ENCODE data around the gene TPCN2. TPM values are rescaled to one million over a fixed set of nuclear protein-coding genes. Genes with fewer than 3 reads are reported as not detected.

Gene TPCN2
- total RNA-seq, 1 experiment from 2014 or later: 28.9 TPM

DNA sequence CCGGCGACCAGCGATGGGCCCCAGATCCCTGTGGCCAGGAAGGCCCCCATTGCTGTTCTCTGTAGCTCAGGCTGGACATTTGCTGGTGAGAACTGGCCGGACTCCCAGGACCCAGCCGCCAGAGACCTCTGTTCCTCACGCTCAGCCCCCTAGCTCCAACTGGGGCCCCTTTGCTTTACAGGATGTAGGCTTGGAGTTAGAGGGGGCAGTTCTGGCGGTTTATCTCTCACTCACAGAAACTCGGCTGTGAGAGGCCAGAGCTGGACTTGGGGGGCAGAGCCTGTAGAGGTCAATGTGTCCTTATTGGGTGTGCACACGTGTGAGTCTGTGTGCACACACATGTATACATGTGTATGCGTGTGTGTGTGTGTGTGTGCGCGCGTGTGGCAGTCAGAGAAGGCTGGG is 107.5 kb downstream of the TPCN2 start:
- intact Hi-C loops (cut with micrococcal nuclease; ENCODE audit: unreplicated experiment): no loop called here
- DNase-seq (ENCODE audit: low spot score): no peak
- CTCF ChIA-PET: interaction anchor here (1.2 kb wide), 1 partner anchor 24 kb away, joined by 3 read pairs; no protein-coding TSS in a partner anchor
- no peak for TF ChIP-seq CTCF (conservative IDR thresholded peaks at IDR 0.05; ENCODE audit: low read depth, low read length)
- Histone ChIP-seq H3K4me1 (ENCODE audit: insufficient read depth, low read length, poor library complexity, severe bottlenecking) (peaks cover 20% of the 10 kb centered on the region), H3K9me3 (ENCODE audit: low read depth, low read length, poor library complexity, severe bottlenecking) (no peaks in the 10 kb centered on the region), H3K27me3 (replicated peaks; ENCODE audit: insufficient read depth, low read depth, low read length, poor library complexity) (no peaks in the 10 kb centered on the region), H3K36me3 (ENCODE audit: insufficient read depth, low read length, poor library complexity, severe bottlenecking) (no peaks in the 10 kb centered on the region), H3K4me3 (ENCODE audit: low read depth, low read length, poor library complexity, severe bottlenecking) (no peak overlapping the region), H3K27ac (ENCODE audit: low read depth, low read length, poor library complexity, severe bottlenecking) (peak overlapping the region; percentile 62)
- POLR2A ChIA-PET (ENCODE audit: low non-redundant PET): no interaction called here
- BruUV-seq (replicated peaks): no TSS peak

DNA sequence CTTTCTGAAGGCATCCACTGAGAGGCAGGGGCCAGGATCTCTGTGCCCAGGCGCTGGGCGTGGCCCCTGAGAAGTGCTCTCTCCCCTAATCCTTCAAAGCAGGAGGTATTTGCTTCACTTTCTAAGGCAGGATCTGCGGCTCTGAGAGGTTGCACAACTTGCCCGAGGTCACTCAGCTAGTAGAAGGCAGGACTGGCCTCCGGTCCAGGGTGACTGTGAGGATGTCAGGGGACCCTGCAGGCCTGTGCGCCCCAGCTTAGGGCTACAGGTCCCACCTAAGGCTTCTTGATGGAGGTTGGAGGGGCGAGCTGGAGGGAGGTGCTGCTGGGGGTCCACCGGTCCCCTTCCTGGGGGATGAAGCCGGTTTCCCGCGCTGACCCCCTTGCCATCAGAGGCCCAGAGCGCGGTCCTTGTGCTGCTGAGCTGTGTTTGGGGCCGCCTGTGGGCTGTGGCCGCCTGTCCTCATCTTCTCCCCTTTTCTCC is 108.0 kb downstream of the TPCN2 start:
- POLR2A ChIA-PET (ENCODE audit: low non-redundant PET): no interaction called here
- Histone ChIP-seq H3K27me3 (replicated peaks; ENCODE audit: insufficient read depth, low read depth, low read length, poor library complexity) (no peaks in the 10 kb centered on the region), H3K36me3 (ENCODE audit: insufficient read depth, low read length, poor library complexity, severe bottlenecking) (no peaks in the 10 kb centered on the region), H3K27ac (ENCODE audit: low read depth, low read length, poor library complexity, severe bottlenecking) (peak overlapping the region; percentile 62), H3K4me1 (ENCODE audit: insufficient read depth, low read length, poor library complexity, severe bottlenecking) (peaks cover 20% of the 10 kb centered on the region), H3K4me3 (ENCODE audit: low read depth, low read length, poor library complexity, severe bottlenecking) (no peak overlapping the region), H3K9me3 (ENCODE audit: low read depth, low read length, poor library complexity, severe bottlenecking) (no peaks in the 10 kb centered on the region)
- no peak for DNase-seq (ENCODE audit: low spot score)
- TF ChIP-seq CTCF (conservative IDR thresholded peaks at IDR 0.05; ENCODE audit: low read depth, low read length): no peak
- no peak for TF ChIP-seq EZH2 (IDR thresholded peaks at IDR 0.05; ENCODE audit: borderline replicate concordance, low read depth, low read length, poor library complexity, severe bottlenecking)
- intact Hi-C loops (cut with micrococcal nuclease; ENCODE audit: unreplicated experiment): no loop called here
- CTCF ChIA-PET: interaction anchor here (0.9 to 1.2 kb wide), 2 partner anchors 25 to 217 kb away, joined by 3 read pairs; no protein-coding TSS in a partner anchor
- no TSS peak for BruUV-seq (replicated peaks)

- Histone ChIP-seq H3K4me3 (ENCODE audit: low read depth, low read length, poor library complexity, severe bottlenecking) (no peak overlapping the region), H3K27ac (ENCODE audit: low read depth, low read length, poor library complexity, severe bottlenecking) (peak overlapping the region; percentile 62), H3K9me3 (ENCODE audit: low read depth, low read length, poor library complexity, severe bottlenecking) (no peaks in the 10 kb centered on the region), H3K27me3 (replicated peaks; ENCODE audit: insufficient read depth, low read depth, low read length, poor library complexity) (no peaks in the 10 kb centered on the region), H3K4me1 (ENCODE audit: insufficient read depth, low read length, poor library complexity, severe bottlenecking) (peaks cover 20% of the 10 kb centered on the region), H3K36me3 (ENCODE audit: insufficient read depth, low read length, poor library complexity, severe bottlenecking) (no peaks in the 10 kb centered on the region)
- BruUV-seq (replicated peaks): no TSS peak
- peak; percentile 79 for DNase-seq (ENCODE audit: low spot score)
- TF ChIP-seq CTCF (conservative IDR thresholded peaks at IDR 0.05; ENCODE audit: low read depth, low read length): no peak
- no peak for TF ChIP-seq EZH2 (IDR thresholded peaks at IDR 0.05; ENCODE audit: borderline replicate concordance, low read depth, low read length, poor library complexity, severe bottlenecking)
- ChIA-PET POLR2A (ENCODE audit: low non-redundant PET) (no interaction called here), CTCF (interaction anchor here (0.9 to 1.2 kb wide), 2 partner anchors 25 to 218 kb away, joined by 3 read pairs; no protein-coding TSS in a partner anchor)
- intact Hi-C loops (cut with micrococcal nuclease; ENCODE audit: unreplicated experiment): no loop called here
These were observed 108.6 kb downstream of the TPCN2 start for GRCh38 chr11:69157156-69157821.

Data from A673 (cell line).